PC-9 (cell line): ENCODE results near the gene PAFAH1B1.

Experiments
- EZH2 ChIP-seq: fragments of 200-600 bp; sonication (generic); IDR thresholded peaks from 2 replicates; pipeline ENCODE4 v1.8.0; 2017; ENCODE audit warnings: antibody characterized with exemption, low read depth
- TF ChIP-seq, protein P1 (sequence below): fragments of 200-600 bp; sonication (generic); conservative IDR thresholded peaks from 2 replicates; pipeline ENCODE4 v1.6.1; 2017; ENCODE audit warnings: mixed run types, antibody characterized with exemption, mild to moderate bottlenecking, moderate library complexity

DNA sequence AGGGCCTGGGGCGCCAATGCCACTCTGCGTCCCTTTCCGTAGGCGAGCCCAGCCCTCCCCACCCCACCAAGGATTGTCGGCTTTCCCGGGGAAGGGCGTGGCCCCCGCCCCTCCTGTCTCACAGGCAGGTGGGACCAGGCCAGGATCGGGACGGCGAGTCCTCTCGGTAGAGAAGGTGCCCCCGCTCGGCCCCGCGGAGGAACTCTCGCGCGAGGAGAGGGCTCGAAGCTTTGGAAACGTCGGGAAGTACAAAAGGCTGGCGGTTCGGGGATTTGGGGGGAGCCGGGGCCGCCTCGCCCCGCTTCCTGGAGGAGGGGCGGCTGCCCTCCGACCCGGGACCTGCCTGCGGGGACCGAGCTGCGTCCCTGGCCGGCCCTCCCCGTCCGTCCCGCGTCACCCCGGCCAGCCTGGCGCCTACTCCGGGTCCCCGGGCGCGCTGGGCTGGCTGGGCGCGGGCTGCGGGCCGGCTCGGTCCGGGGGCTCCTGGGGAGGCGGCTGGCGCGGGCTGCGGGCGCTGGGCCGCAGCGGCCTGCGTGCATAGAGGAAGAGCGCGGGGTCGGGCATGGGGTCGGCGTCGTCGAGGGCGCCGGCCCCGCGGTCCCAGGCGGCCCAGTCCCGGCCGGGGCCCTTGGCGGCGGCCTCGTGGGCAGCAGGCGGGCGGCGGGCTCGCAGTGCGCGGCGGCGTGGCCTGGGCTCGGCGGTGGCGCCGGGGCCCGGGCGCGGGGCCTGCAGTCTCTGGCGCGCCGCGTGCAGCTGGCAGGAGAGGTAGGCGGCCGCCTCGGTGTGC is 130.7 kb downstream of the PAFAH1B1 start:
- TF ChIP-seq EZH2 = no peak
- TF ChIP-seq, protein P1, sequence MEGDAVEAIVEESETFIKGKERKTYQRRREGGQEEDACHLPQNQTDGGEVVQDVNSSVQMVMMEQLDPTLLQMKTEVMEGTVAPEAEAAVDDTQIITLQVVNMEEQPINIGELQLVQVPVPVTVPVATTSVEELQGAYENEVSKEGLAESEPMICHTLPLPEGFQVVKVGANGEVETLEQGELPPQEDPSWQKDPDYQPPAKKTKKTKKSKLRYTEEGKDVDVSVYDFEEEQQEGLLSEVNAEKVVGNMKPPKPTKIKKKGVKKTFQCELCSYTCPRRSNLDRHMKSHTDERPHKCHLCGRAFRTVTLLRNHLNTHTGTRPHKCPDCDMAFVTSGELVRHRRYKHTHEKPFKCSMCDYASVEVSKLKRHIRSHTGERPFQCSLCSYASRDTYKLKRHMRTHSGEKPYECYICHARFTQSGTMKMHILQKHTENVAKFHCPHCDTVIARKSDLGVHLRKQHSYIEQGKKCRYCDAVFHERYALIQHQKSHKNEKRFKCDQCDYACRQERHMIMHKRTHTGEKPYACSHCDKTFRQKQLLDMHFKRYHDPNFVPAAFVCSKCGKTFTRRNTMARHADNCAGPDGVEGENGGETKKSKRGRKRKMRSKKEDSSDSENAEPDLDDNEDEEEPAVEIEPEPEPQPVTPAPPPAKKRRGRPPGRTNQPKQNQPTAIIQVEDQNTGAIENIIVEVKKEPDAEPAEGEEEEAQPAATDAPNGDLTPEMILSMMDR = no peak
